Testis (tissue), 2 donors: ENCODE measurements around the gene LTB4R.

Experiments used
- POLR2A ChIP-seq: fragments of 450-650 bp; IDR thresholded peaks from one replicate; pipeline ENCODE4 v1.6.1; 2017; ENCODE audit warnings: antibody characterized with exemption, mild to moderate bottlenecking, moderate library complexity
- TF ChIP-seq, protein P1 (sequence below), 3 experiments: fragments of 450-650 bp in 2 of 3; fragments of 200-600 bp in 1 of 3; sonication (generic) in 1 of 3; IDR thresholded peaks; one replicate each; pipeline ENCODE4 v1.5.1; 2016 to 2019; ENCODE audit warnings: antibody characterized with exemption in 3 of 3, mild to moderate bottlenecking in 2 of 3, moderate library complexity in 1 of 3

DNA sequence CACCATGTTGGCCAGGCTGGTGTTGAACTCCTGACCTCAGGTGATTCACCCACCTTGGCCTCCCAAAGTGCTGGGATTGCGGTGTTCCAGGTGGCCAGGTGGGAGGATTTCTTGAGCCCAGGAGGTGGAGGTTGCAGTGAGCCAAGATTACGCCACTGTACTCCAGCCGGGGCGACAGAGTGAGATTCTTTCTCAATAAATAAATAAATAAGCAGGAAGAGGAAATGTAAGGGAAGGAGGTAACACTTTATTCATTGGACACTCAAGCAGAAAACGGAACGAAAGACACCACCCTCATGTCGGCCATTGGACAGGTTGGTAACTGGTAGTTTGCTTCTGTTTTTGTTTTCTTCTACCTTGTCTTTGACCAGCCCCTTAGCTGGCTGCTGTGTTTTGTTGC lies 43.7 kb downstream of the LTB4R start:
- TF ChIP-seq, protein P1, sequence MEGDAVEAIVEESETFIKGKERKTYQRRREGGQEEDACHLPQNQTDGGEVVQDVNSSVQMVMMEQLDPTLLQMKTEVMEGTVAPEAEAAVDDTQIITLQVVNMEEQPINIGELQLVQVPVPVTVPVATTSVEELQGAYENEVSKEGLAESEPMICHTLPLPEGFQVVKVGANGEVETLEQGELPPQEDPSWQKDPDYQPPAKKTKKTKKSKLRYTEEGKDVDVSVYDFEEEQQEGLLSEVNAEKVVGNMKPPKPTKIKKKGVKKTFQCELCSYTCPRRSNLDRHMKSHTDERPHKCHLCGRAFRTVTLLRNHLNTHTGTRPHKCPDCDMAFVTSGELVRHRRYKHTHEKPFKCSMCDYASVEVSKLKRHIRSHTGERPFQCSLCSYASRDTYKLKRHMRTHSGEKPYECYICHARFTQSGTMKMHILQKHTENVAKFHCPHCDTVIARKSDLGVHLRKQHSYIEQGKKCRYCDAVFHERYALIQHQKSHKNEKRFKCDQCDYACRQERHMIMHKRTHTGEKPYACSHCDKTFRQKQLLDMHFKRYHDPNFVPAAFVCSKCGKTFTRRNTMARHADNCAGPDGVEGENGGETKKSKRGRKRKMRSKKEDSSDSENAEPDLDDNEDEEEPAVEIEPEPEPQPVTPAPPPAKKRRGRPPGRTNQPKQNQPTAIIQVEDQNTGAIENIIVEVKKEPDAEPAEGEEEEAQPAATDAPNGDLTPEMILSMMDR (IDR thresholded peaks at IDR 0.05), result no peak
- no peak for TF ChIP-seq POLR2A
